Astrocyte of the cerebellum (primary cell): ENCODE results near the gene SEPTIN7.
"Not testable (repeated sequence)": the region's sequence is repeated elsewhere in the genome, so short reads cannot be mapped to it uniquely, and the experiment has no call there.

ENCODE experiments used
- DNase-seq: peaks from one replicate; pipeline ENCODE4 v3.0.0-alpha.2; 2011; ENCODE audit warnings: low read depth
- H3K4me3 ChIP-seq: 2 replicates; pipeline ENCODE4 v1.5.1; 2011; ENCODE audit warnings: mild to moderate bottlenecking, low read depth, low read length, moderate library complexity
- CTCF ChIP-seq: IDR thresholded peaks from 2 replicates; pipeline ENCODE4 v1.5.1; 2012; ENCODE audit warnings: low read length, low read depth, moderate library complexity, mild to moderate bottlenecking; ENCODE audit errors: missing control alignments
- in situ Hi-C: cut with HindIII; loops from 2 replicates; pipeline ENCODE4 v1.10.0; 2017; ENCODE audit warnings: low sequenced_read_pairs

SEPTIN7 gene

GRCh38 chr7:35800718-35801391 lies at the start of gene SEPTIN7:
TSS of gene SEPTIN7 (plus strand) at chr7:35801057. CDS start at chr7:35801210, 153 bp downstream.
- TF ChIP-seq CTCF, result no peak
- H3K4me3 ChIP-seq, result peak within 1 kb of the TSS; percentile 96
- in situ Hi-C loops, result no loop called here

GRCh38 chr7:35752742-35753141 lies 48.1 kb upstream of the SEPTIN7 start:
- no peak for TF ChIP-seq CTCF
- in situ Hi-C loops, result no loop called here
- no peak for DNase-seq
- H3K4me3 ChIP-seq, result no peak overlapping the region

More at GRCh38 chr7:35800718-35801391, at the start of gene SEPTIN7:
- peak; percentile 97 for DNase-seq

- no peak overlapping the region for H3K4me3 ChIP-seq
- in situ Hi-C loops, result no loop called here
- no peak for DNase-seq
- no peak for TF ChIP-seq CTCF
These were observed 46.9 kb upstream of the SEPTIN7 start for GRCh38 chr7:35753761-35754603.

GRCh38 chr7:35754741-35755140 lies 46.1 kb upstream of the SEPTIN7 start:
- no peak for DNase-seq
- no peak for TF ChIP-seq CTCF
- in situ Hi-C loops, result no loop called here
- H3K4me3 ChIP-seq, result no peak overlapping the region

- no peak for TF ChIP-seq CTCF
These were observed 45.1 kb upstream of the SEPTIN7 start for GRCh38 chr7:35755711-35756110.

GRCh38 chr7:35756453-35756852 lies 44.4 kb upstream of the SEPTIN7 start:
- in situ Hi-C loops, H3K4me3 ChIP-seq, DNase-seq: not testable (repeated sequence)

More at GRCh38 chr7:35755711-35756110, 45.1 kb upstream of the SEPTIN7 start:
- in situ Hi-C loops, result no loop called here
- no peak for DNase-seq
- no peak overlapping the region for H3K4me3 ChIP-seq

- TF ChIP-seq CTCF, result no peak
- in situ Hi-C loops, result no loop called here
- H3K4me3 ChIP-seq, result no peak overlapping the region
- no peak for DNase-seq
These were observed 43.3 kb upstream of the SEPTIN7 start for GRCh38 chr7:35757574-35757973.
